NCI-H2081 (cell line): ENCODE data around the gene UBE2Z.
"Not testable (repeated sequence)": the region's sequence is repeated elsewhere in the genome, so short reads cannot be mapped to it uniquely, and the experiment has no call there.

Experiments
- DNase-seq, 2 experiments: peaks; one replicate each; lab custom pipeline; 2025; lab: John Stamatoyannopoulos, UW

UBE2Z gene

GRCh38 chr17:48908047-48908843, at the start of gene UBE2Z:
Gene UBE2Z (plus strand): TSS chr17:48908407. CDS start chr17:48908504, 97 bp downstream.
- DNase-seq: peak; percentile 93 to 96

- DNase-seq: no peak
Observed at GRCh38 chr17:48860034-48860433, 48.2 kb upstream of the UBE2Z start.

GRCh38 chr17:48860456-48860855, 47.8 kb upstream of the UBE2Z start:
- DNase-seq: no peak

GRCh38 chr17:48868916-48869500, 39.2 kb upstream of the UBE2Z start:
- DNase-seq: no peak

- DNase-seq: no peak
Observed at GRCh38 chr17:48869821-48870318, 38.3 kb upstream of the UBE2Z start.

- DNase-seq: no peak
Observed at GRCh38 chr17:48871035-48871550, 37.1 kb upstream of the UBE2Z start.

- DNase-seq: no peak
Observed at GRCh38 chr17:48871551-48872351, 36.5 kb upstream of the UBE2Z start.

GRCh38 chr17:48872409-48872808, 35.8 kb upstream of the UBE2Z start:
- not testable (repeated sequence) for DNase-seq

GRCh38 chr17:48873209-48873608, 35.0 kb upstream of the UBE2Z start:
- DNase-seq: no peak

GRCh38 chr17:48873696-48874443, 34.3 kb upstream of the UBE2Z start:
- no peak for DNase-seq

- peak; percentile 66 to 76 for DNase-seq
Observed at GRCh38 chr17:48878920-48879898, 29.0 kb upstream of the UBE2Z start.

- no peak for DNase-seq
Observed at GRCh38 chr17:48882272-48882671, 25.9 kb upstream of the UBE2Z start.

- no peak for DNase-seq
Observed at GRCh38 chr17:48883171-48883570, 25.0 kb upstream of the UBE2Z start.

GRCh38 chr17:48890086-48890485, 18.1 kb upstream of the UBE2Z start:
- DNase-seq: no peak

- DNase-seq: peak in 1 of 2 experiments; percentile 19
Observed at GRCh38 chr17:48892940-48893645, 15.1 kb upstream of the UBE2Z start.

GRCh38 chr17:48893646-48894508, 14.3 kb upstream of the UBE2Z start:
- no peak for DNase-seq

GRCh38 chr17:48894886-48895285, 13.3 kb upstream of the UBE2Z start:
- peak in 1 of 2 experiments; percentile 33 for DNase-seq

- DNase-seq: no peak
Observed at GRCh38 chr17:48901241-48901640, 7.0 kb upstream of the UBE2Z start.

- no peak for DNase-seq
Observed at GRCh38 chr17:48903401-48903800, 4.8 kb upstream of the UBE2Z start.
